ENCODE measurements around the gene PCARE.
"Not testable (repeated sequence)": the region's sequence is repeated elsewhere in the genome, so short reads cannot be mapped to it uniquely, and the experiment has no call there.

PCARE gene

DNA sequence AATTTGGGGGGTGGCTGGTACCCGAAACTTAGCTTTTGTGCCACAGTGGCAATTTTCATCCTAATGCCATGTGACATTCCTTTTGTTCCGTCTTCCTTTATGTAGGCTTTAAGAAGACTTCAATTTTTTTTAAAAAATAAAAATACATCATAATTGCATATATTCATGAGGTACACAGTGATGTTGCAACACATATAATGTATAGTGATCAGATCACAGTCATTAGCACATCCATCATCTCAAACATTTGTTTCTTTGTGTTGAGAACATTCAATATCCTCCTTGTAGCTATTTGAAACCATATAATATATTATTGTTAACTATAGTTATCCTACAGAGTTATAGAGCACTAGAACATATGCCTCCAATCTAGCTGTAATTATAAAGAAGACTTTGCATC lies 34.9 kb upstream of the PCARE start:
- H3K4me3 ChIP-seq (ENCODE audit: low read depth, low read length): no peak overlapping the region
- no peak for DNase-seq (ENCODE audit: low read depth)
- TF ChIP-seq CTCF (IDR thresholded peaks at IDR 0.05; ENCODE audit: insufficient read depth, low read depth, low read length, missing control alignments): no peak

GRCh38 chr2:29108225-29108624 lies 33.9 kb upstream of the PCARE start:
- TF ChIP-seq CTCF (IDR thresholded peaks at IDR 0.05; ENCODE audit: insufficient read depth, low read depth, low read length, missing control alignments): no peak
- no peak for DNase-seq (ENCODE audit: low read depth)

DNA sequence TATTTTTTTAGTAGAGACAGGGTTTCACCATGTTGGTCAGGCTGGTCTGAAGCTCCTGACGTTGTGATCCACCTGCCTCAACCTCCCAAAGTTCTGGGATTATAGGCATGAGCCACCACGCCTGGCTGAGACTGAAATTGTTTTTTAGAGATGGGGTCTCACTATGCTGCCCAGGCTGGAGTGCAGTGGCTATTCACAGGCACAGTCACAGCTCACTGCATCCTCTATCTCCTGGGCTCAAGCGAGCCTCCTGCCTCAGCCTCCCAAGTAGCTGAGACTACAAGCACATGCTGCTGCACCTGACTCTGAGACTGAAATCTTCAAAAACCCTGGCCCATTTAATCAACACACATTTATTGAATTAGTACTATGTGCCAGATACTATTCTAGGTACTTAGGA lies 33.2 kb upstream of the PCARE start:
- H3K4me3 ChIP-seq (ENCODE audit: low read depth, low read length); DNase-seq (ENCODE audit: low read depth): not testable (repeated sequence)

More at GRCh38 chr2:29108225-29108624, 33.9 kb upstream of the PCARE start:
- H3K4me3 ChIP-seq (ENCODE audit: low read depth, low read length): no peak overlapping the region

- TF ChIP-seq CTCF (IDR thresholded peaks at IDR 0.05; ENCODE audit: insufficient read depth, low read depth, low read length, missing control alignments): no peak
- H3K4me3 ChIP-seq (ENCODE audit: low read depth, low read length): no peak overlapping the region
- no peak for DNase-seq (ENCODE audit: low read depth)
These were observed 32.7 kb upstream of the PCARE start for GRCh38 chr2:29106980-29107388.

- no peak for TF ChIP-seq CTCF (IDR thresholded peaks at IDR 0.05; ENCODE audit: insufficient read depth, low read depth, low read length, missing control alignments)
- DNase-seq (ENCODE audit: low read depth): no peak
These were observed 31.9 kb upstream of the PCARE start for GRCh38 chr2:29106256-29106655.

DNA sequence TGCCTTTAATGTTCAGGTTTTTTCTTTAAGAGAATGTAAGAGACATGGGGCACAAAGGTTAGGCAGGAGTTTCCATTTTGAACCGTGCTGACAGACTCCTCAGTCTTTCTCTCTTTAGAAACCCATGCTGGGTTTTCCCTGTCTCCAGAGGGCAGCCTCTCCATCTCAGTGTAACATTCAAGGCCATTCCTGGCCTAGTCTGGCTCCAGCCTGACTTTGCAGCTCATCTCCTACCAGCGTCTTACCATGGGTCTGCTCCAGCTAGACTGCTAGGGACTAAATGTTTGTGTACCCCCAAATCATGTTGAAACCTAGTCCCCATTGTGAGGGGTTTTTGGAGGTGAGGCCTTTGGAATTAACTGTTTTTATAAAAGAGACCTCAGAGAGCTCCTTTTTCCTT lies 31.1 kb upstream of the PCARE start:
- no peak for DNase-seq (ENCODE audit: low read depth)
- H3K4me3 ChIP-seq (ENCODE audit: low read depth, low read length): no peak overlapping the region
- TF ChIP-seq CTCF (IDR thresholded peaks at IDR 0.05; ENCODE audit: insufficient read depth, low read depth, low read length, missing control alignments): no peak

More at GRCh38 chr2:29106256-29106655, 31.9 kb upstream of the PCARE start:
- no peak overlapping the region for H3K4me3 ChIP-seq (ENCODE audit: low read depth, low read length)

- no peak overlapping the region for H3K4me3 ChIP-seq (ENCODE audit: low read depth, low read length)
- TF ChIP-seq CTCF (IDR thresholded peaks at IDR 0.05; ENCODE audit: insufficient read depth, low read depth, low read length, missing control alignments): no peak
- DNase-seq (ENCODE audit: low read depth): no peak
These were observed 30.4 kb upstream of the PCARE start for GRCh38 chr2:29104688-29105087.

All from GM12865 (cell line).